Right forelimb (tissue), 1 donor: ENCODE measurements around the gene NEGR1.

Experiments used
- DNase-seq: peaks from one replicate; pipeline ENCODE4 v3.0.0-alpha.2; 2018

The NEGR1 gene

GRCh38 chr1:72229893-72230292 lies 52.4 kb downstream of the NEGR1 start:
- DNase-seq: no peak

- DNase-seq: no peak
Observed at GRCh38 chr1:72227667-72228066, 54.7 kb downstream of the NEGR1 start.

GRCh38 chr1:72224506-72224905 lies 57.8 kb downstream of the NEGR1 start:
- DNase-seq: no peak

- DNase-seq: no peak
Observed at GRCh38 chr1:72221811-72222210, 60.5 kb downstream of the NEGR1 start.

- no peak for DNase-seq
Observed at GRCh38 chr1:72218141-72218739, 64.1 kb downstream of the NEGR1 start.

GRCh38 chr1:72207059-72207458 lies 75.3 kb downstream of the NEGR1 start:
- DNase-seq: no peak

GRCh38 chr1:72202761-72203160 lies 79.6 kb downstream of the NEGR1 start:
- DNase-seq: no peak

- no peak for DNase-seq
Observed at GRCh38 chr1:72197786-72198185, 84.6 kb downstream of the NEGR1 start.

- no peak for DNase-seq
Observed at GRCh38 chr1:72186733-72187307, 95.5 kb downstream of the NEGR1 start.

- no peak for DNase-seq
Observed at GRCh38 chr1:72184099-72184701, 98.1 kb downstream of the NEGR1 start.

GRCh38 chr1:72182859-72183258 lies 99.5 kb downstream of the NEGR1 start:
- no peak for DNase-seq

- DNase-seq: no peak
Observed at GRCh38 chr1:72178266-72178665, 104.1 kb downstream of the NEGR1 start.

GRCh38 chr1:72177711-72178110 lies 104.6 kb downstream of the NEGR1 start:
- DNase-seq: no peak

GRCh38 chr1:72170246-72170645 lies 112.1 kb downstream of the NEGR1 start:
- DNase-seq: no peak

GRCh38 chr1:72166426-72166825 lies 115.9 kb downstream of the NEGR1 start:
- no peak for DNase-seq

GRCh38 chr1:72150508-72150907 lies 131.8 kb downstream of the NEGR1 start:
- no peak for DNase-seq

- no peak for DNase-seq
Observed at GRCh38 chr1:72141875-72142274, 140.5 kb downstream of the NEGR1 start.

GRCh38 chr1:72140222-72140621 lies 142.1 kb downstream of the NEGR1 start:
- no peak for DNase-seq

- no peak for DNase-seq
Observed at GRCh38 chr1:72137656-72138055, 144.7 kb downstream of the NEGR1 start.

GRCh38 chr1:72129869-72130268 lies 152.5 kb downstream of the NEGR1 start:
- no peak for DNase-seq

GRCh38 chr1:72122099-72122880 lies 160.0 kb downstream of the NEGR1 start:
- DNase-seq: no peak

GRCh38 chr1:72119491-72119890 lies 162.8 kb downstream of the NEGR1 start:
- DNase-seq: no peak

- no peak for DNase-seq
Observed at GRCh38 chr1:72117621-72118020, 164.7 kb downstream of the NEGR1 start.

GRCh38 chr1:72115290-72115689 lies 167.0 kb downstream of the NEGR1 start:
- no peak for DNase-seq
